WTC11 (cell line): ENCODE measurements around the gene FBXL2. TPM values are rescaled to one million over a fixed set of nuclear protein-coding genes. Genes with fewer than 3 reads are reported as not detected.

Source experiments
- ATAC-seq: fragments of 200-7000 bp; cut with Tn5 transposase; 2 replicates; pipeline ENCODE4 v1.10.0; 2021; ENCODE audit warnings: mild to moderate bottlenecking, moderate library complexity
- CTCF ChIA-PET: fragments of 300-600 bp; sonication (Branson Sonifier 250); formaldehyde crosslinking; loops from one replicate; lab custom pipeline; 2021; ENCODE audit warnings: antibody characterized with exemption; lab: Charles Lee
- POLR2A ChIA-PET: fragments of 350-600 bp; sonication (Branson Sonifier 250); formaldehyde crosslinking; loops from one replicate; lab custom pipeline; 2021; ENCODE audit warnings: antibody characterized with exemption; lab: Charles Lee
- DNase-seq: peaks from one replicate; pipeline ENCODE4 v3.0.0; 2021; ENCODE audit warnings: low spot score
- H3K27ac Mint-ChIP-seq: 2 replicates; pipeline ENCODE4 v1.8.0; 2021; ENCODE audit warnings: mixed read lengths
- H3K27me3 Mint-ChIP-seq: 2 replicates; pipeline ENCODE4 v1.8.0; 2021; ENCODE audit warnings: low read depth, mild to moderate bottlenecking, moderate library complexity, mixed read lengths
- H3K36me3 Mint-ChIP-seq: 2 replicates; pipeline ENCODE4 v1.8.0; 2021; ENCODE audit warnings: mixed read lengths
- H3K4me1 Mint-ChIP-seq: 2 replicates; pipeline ENCODE4 v1.8.0; 2022; ENCODE audit warnings: mixed read lengths
- H3K4me3 Mint-ChIP-seq: 2 replicates; pipeline ENCODE4 v1.8.0; 2021; ENCODE audit warnings: mild to moderate bottlenecking, moderate library complexity, mixed read lengths
- H3K9me3 Mint-ChIP-seq: 2 replicates; pipeline ENCODE4 v1.8.0; 2021; ENCODE audit warnings: mixed read lengths
- CBFB ChIP-seq: sonication (generic); formaldehyde crosslinking; IDR thresholded peaks from 2 replicates; pipeline ENCODE4 v1.8.1; 2022; ENCODE audit warnings: mild to moderate bottlenecking, low read depth, missing genetic modification reagents
- CREM ChIP-seq: sonication (generic); formaldehyde crosslinking; IDR thresholded peaks from 2 replicates; pipeline ENCODE4 v1.8.1; 2022; ENCODE audit warnings: mild to moderate bottlenecking, missing genetic modification reagents, moderate library complexity
- ESRRA ChIP-seq: sonication (generic); formaldehyde crosslinking; IDR thresholded peaks from 2 replicates; pipeline ENCODE4 v1.8.1; 2022; ENCODE audit warnings: mild to moderate bottlenecking, missing genetic modification reagents, borderline replicate concordance
- HMGA2 ChIP-seq: fragments of 250-450 bp; sonication (Bioruptor Pico); IDR thresholded peaks from 2 replicates; pipeline ENCODE4 v1.4.0; 2021; ENCODE audit warnings: mild to moderate bottlenecking, moderate library complexity
- JUN ChIP-seq: sonication (generic); formaldehyde crosslinking; IDR thresholded peaks from 2 replicates; pipeline ENCODE4 v1.8.0; 2023; ENCODE audit warnings: mild to moderate bottlenecking, missing genetic modification reagents
- KAT7 ChIP-seq: sonication (generic); formaldehyde crosslinking; IDR thresholded peaks from 2 replicates; pipeline ENCODE4 v1.8.1; 2023; ENCODE audit warnings: missing genetic modification reagents, mild to moderate bottlenecking, borderline replicate concordance
- MXD4 ChIP-seq: fragments of 250-450 bp; sonication (Bioruptor Pico); IDR thresholded peaks from 2 replicates; pipeline ENCODE4 v1.8.0; 2021; ENCODE audit warnings: mild to moderate bottlenecking, moderate library complexity, borderline replicate concordance
- NFATC4 ChIP-seq: fragments of 250-450 bp; sonication (Bioruptor Pico); IDR thresholded peaks from 2 replicates; pipeline ENCODE4 v1.9.0; 2021; ENCODE audit warnings: mild to moderate bottlenecking
- NFYB ChIP-seq: sonication (generic); formaldehyde crosslinking; conservative IDR thresholded peaks from 2 replicates; pipeline ENCODE4 v1.8.0; 2022; ENCODE audit warnings: low read depth, missing genetic modification reagents
- OVOL2 ChIP-seq: fragments of 250-450 bp; sonication (Bioruptor Pico); IDR thresholded peaks from 2 replicates; pipeline ENCODE4 v1.9.0; 2021; ENCODE audit warnings: mild to moderate bottlenecking, borderline replicate concordance
- RORB ChIP-seq: fragments of 250-450 bp; sonication (Bioruptor Pico); IDR thresholded peaks from 2 replicates; pipeline ENCODE4 v1.9.0; 2021; ENCODE audit warnings: mild to moderate bottlenecking
- SMAD4 ChIP-seq: sonication (generic); formaldehyde crosslinking; IDR thresholded peaks from 2 replicates; pipeline ENCODE4 v1.8.0; 2022; ENCODE audit warnings: mild to moderate bottlenecking, missing genetic modification reagents
- SP1 ChIP-seq: sonication (generic); formaldehyde crosslinking; conservative IDR thresholded peaks from 2 replicates; pipeline ENCODE4 v1.8.1; 2022; ENCODE audit warnings: missing genetic modification reagents
- TCF7 ChIP-seq: sonication (generic); formaldehyde crosslinking; IDR thresholded peaks from 2 replicates; pipeline ENCODE4 v1.8.0; 2022; ENCODE audit warnings: mild to moderate bottlenecking, low read depth, missing genetic modification reagents, moderate library complexity
- TEAD4 ChIP-seq: sonication (generic); formaldehyde crosslinking; IDR thresholded peaks from 2 replicates; pipeline ENCODE4 v1.8.0; 2022; ENCODE audit warnings: mild to moderate bottlenecking, missing genetic modification reagents
- TP53 ChIP-seq: sonication (generic); formaldehyde crosslinking; IDR thresholded peaks from 2 replicates; pipeline ENCODE4 v1.8.1; 2023; ENCODE audit warnings: mild to moderate bottlenecking, missing genetic modification reagents
- total RNA-seq: library from RNA; stranded (reverse); gene quantifications from 3 replicates; pipeline ENCODE4 v1.2.3, GENCODE V29; 2021
- TF ChIP-seq, protein P1 (sequence below): fragments of 250-450 bp; sonication (Bioruptor Pico); conservative IDR thresholded peaks from 2 replicates; pipeline ENCODE4 v1.9.0; 2021; ENCODE audit warnings: mild to moderate bottlenecking
- TF ChIP-seq, protein P2 (sequence below): sonication (generic); formaldehyde crosslinking; IDR thresholded peaks from 2 replicates; pipeline ENCODE4 v1.8.1; 2023; ENCODE audit warnings: mild to moderate bottlenecking, missing genetic modification reagents
- TF ChIP-seq, protein P3 (sequence below): fragments of 200-600 bp; IDR thresholded peaks from 2 replicates; pipeline ENCODE4 v1.8.0; 2022; ENCODE audit warnings: antibody characterized with exemption
- TF ChIP-seq, protein P4 (sequence below): sonication (generic); formaldehyde crosslinking; IDR thresholded peaks from 2 replicates; pipeline ENCODE4 v1.8.1; 2023; ENCODE audit warnings: mild to moderate bottlenecking, missing genetic modification reagents, borderline replicate concordance
- TF ChIP-seq, protein P5 (sequence below): sonication (generic); formaldehyde crosslinking; IDR thresholded peaks from 2 replicates; pipeline ENCODE4 v1.8.1; 2023; ENCODE audit warnings: mild to moderate bottlenecking, missing genetic modification reagents, moderate library complexity
- TF ChIP-seq, protein P6 (sequence below): sonication (generic); formaldehyde crosslinking; conservative IDR thresholded peaks from 2 replicates; pipeline ENCODE4 v1.8.1; 2022; ENCODE audit warnings: mild to moderate bottlenecking, missing genetic modification reagents

Gene FBXL2
- total RNA-seq, 1 experiment from 2014 or later, result 2.9 TPM

DNA sequence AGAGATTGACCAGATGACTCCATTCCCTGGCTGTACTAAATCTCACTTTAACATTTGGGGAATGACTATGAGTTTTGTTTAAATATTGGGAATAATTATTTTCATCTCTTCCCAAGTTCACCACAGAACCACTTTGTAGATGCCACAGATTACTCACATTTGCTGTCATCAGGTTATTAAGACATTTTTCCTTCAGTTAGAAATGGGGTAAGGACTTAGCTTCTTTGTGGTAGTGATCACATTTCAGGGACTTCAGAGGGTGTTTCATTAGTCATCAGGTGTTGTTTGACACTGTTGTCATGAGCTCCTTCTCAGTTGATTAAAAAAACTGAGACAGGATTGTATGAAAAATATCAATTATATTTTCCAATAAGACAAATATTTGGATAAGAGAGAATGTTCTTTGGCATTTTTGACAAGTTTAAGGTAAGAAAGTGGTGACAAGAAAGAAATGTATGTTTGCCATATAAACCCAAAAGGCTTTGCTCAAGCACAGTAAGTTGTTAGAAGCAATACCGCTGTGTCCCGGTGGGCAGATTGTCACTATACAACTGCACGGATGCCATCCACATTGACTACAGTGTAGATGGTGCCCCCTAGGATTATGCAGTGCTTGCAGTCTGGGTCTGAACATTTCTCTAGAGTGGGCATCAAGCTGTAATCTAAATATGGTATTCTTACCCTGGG lies 22.3 kb downstream of the FBXL2 start:
- ChIA-PET POLR2A (no interaction called here), CTCF (no interaction called here)
- TF ChIP-seq ESRRA (no peak), NFYB (no peak), OVOL2 (no peak), TCF7 (CRISPR knock-in tag) (no peak), TEAD4 (CRISPR knock-in tag) (no peak)
- ATAC-seq (no peak), DNase-seq (no peak)
- Mint-ChIP-seq H3K36me3 (no peaks in the 10 kb centered on the region), H3K27me3 (no peaks in the 10 kb centered on the region), H3K4me1 (no peaks in the 10 kb centered on the region), H3K4me3 (no peak overlapping the region), H3K9me3 (peaks cover 7% of the 10 kb centered on the region; the same call in 1 of the 2 replicates), H3K27ac (no peak overlapping the region)

DNA sequence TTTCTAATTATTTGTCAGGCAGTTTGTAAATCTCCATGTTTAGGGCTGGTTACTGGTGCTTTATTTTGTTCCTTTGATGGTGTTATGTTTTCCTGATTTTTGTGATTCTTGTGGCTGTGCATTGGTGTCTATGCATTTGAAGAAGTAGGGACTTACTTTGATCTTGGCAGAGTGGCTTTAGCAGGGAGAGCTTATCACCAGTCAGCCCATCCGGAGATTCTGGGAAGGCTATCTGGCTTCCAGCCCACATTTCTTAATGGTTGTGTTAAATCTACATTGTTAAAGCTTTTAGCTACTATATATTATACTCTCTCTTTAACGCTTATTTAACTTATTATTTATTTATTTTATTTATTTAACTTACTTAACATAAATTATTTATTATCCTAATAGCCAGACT lies 35.1 kb downstream of the FBXL2 start:
- ATAC-seq, result no peak

DNA sequence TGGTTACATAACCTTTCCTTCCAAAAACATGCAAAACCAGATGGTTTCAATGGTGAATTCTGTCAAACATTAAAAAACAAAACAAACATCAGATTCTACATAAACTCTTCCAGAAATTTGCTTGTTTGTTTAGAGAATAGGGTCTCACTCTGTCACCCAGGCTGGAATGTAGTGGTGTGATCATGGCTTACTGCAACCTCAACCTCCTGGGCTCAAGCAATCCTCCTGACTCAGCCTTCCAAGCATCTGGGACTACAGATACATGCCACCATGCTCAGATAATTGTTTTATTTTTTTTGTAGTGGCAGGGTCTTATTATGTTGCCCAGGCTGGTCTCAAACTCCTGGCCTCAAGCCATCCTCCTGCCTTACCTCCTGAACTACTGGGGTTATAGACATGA lies 36.1 kb downstream of the FBXL2 start:
- peaks cover 16% of the 10 kb centered on the region for H3K4me1 Mint-ChIP-seq
- ChIA-PET CTCF (no interaction called here), POLR2A (no interaction called here)
- H3K27ac Mint-ChIP-seq, result no peak overlapping the region
- no peak overlapping the region for H3K4me3 Mint-ChIP-seq
- H3K36me3 Mint-ChIP-seq, result peaks cover 6% of the 10 kb centered on the region
- no peak for ATAC-seq
- TF ChIP-seq CBFB (CRISPR knock-in tag) (no peak), MXD4 (no peak), CREM (CRISPR knock-in tag) (no peak), JUN (CRISPR knock-in tag) (no peak), SMAD4 (CRISPR knock-in tag) (no peak), KAT7 (no peak), TEAD4 (CRISPR knock-in tag) (no peak), TP53 (no peak), NFATC4 (CRISPR knock-in tag) (no peak), RORB (CRISPR knock-in tag) (no peak)
- TF ChIP-seq, protein P1, sequence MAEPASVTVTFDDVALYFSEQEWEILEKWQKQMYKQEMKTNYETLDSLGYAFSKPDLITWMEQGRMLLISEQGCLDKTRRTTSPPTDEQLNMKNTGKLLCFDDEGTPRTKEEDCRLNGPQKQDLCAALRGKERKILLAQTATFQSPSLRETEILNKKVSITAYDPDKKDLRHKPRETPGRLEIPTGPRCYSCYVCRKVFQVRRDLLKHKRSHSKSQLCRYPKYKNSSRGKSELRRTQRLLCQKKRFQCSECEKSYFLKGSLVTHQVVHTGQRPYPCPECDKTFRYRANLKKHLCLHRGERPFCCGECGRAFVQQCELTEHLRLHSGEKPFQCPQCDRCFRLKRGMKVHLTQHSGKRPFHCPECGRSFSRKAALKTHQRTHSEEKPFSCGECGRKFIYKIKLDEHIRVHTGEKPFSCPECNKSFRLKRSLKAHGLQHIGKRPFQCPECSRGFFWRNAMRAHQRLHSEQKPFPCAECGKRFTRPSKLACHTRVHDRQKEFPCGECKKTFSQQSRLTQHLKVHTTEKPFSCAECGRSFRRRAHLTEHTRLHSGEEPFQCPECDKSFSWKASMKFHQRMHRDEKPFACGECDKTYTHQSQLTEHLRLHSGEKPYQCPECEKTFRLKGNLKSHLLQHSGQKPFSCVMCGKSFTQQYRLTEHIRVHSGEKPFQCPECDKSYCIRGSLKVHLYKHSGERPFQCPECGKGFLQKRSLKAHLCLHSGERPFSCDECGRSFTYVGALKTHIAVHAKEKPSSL, result no peak
- TF ChIP-seq, protein P2, sequence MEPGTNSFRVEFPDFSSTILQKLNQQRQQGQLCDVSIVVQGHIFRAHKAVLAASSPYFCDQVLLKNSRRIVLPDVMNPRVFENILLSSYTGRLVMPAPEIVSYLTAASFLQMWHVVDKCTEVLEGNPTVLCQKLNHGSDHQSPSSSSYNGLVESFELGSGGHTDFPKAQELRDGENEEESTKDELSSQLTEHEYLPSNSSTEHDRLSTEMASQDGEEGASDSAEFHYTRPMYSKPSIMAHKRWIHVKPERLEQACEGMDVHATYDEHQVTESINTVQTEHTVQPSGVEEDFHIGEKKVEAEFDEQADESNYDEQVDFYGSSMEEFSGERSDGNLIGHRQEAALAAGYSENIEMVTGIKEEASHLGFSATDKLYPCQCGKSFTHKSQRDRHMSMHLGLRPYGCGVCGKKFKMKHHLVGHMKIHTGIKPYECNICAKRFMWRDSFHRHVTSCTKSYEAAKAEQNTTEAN (CRISPR knock-in tag), result no peak
- TF ChIP-seq, protein P3, sequence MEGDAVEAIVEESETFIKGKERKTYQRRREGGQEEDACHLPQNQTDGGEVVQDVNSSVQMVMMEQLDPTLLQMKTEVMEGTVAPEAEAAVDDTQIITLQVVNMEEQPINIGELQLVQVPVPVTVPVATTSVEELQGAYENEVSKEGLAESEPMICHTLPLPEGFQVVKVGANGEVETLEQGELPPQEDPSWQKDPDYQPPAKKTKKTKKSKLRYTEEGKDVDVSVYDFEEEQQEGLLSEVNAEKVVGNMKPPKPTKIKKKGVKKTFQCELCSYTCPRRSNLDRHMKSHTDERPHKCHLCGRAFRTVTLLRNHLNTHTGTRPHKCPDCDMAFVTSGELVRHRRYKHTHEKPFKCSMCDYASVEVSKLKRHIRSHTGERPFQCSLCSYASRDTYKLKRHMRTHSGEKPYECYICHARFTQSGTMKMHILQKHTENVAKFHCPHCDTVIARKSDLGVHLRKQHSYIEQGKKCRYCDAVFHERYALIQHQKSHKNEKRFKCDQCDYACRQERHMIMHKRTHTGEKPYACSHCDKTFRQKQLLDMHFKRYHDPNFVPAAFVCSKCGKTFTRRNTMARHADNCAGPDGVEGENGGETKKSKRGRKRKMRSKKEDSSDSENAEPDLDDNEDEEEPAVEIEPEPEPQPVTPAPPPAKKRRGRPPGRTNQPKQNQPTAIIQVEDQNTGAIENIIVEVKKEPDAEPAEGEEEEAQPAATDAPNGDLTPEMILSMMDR, result no peak
- TF ChIP-seq, protein P4, sequence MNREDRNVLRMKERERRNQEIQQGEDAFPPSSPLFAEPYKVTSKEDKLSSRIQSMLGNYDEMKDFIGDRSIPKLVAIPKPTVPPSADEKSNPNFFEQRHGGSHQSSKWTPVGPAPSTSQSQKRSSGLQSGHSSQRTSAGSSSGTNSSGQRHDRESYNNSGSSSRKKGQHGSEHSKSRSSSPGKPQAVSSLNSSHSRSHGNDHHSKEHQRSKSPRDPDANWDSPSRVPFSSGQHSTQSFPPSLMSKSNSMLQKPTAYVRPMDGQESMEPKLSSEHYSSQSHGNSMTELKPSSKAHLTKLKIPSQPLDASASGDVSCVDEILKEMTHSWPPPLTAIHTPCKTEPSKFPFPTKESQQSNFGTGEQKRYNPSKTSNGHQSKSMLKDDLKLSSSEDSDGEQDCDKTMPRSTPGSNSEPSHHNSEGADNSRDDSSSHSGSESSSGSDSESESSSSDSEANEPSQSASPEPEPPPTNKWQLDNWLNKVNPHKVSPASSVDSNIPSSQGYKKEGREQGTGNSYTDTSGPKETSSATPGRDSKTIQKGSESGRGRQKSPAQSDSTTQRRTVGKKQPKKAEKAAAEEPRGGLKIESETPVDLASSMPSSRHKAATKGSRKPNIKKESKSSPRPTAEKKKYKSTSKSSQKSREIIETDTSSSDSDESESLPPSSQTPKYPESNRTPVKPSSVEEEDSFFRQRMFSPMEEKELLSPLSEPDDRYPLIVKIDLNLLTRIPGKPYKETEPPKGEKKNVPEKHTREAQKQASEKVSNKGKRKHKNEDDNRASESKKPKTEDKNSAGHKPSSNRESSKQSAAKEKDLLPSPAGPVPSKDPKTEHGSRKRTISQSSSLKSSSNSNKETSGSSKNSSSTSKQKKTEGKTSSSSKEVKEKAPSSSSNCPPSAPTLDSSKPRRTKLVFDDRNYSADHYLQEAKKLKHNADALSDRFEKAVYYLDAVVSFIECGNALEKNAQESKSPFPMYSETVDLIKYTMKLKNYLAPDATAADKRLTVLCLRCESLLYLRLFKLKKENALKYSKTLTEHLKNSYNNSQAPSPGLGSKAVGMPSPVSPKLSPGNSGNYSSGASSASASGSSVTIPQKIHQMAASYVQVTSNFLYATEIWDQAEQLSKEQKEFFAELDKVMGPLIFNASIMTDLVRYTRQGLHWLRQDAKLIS, result no peak
- TF ChIP-seq, protein P5, sequence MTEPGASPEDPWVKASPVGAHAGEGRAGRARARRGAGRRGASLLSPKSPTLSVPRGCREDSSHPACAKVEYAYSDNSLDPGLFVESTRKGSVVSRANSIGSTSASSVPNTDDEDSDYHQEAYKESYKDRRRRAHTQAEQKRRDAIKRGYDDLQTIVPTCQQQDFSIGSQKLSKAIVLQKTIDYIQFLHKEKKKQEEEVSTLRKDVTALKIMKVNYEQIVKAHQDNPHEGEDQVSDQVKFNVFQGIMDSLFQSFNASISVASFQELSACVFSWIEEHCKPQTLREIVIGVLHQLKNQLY (CRISPR knock-in tag), result no peak
- TF ChIP-seq, protein P6, sequence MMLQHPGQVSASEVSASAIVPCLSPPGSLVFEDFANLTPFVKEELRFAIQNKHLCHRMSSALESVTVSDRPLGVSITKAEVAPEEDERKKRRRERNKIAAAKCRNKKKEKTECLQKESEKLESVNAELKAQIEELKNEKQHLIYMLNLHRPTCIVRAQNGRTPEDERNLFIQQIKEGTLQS (CRISPR knock-in tag), result no peak
- peaks cover 7% of the 10 kb centered on the region for H3K9me3 Mint-ChIP-seq
- no peak for DNase-seq
- H3K27me3 Mint-ChIP-seq, result no peaks in the 10 kb centered on the region

More for the DNA sequence above, 35.1 kb downstream of the FBXL2 start:
- peaks cover 12% of the 10 kb centered on the region for H3K4me1 Mint-ChIP-seq
- DNase-seq, result no peak
- no peak overlapping the region for H3K27ac Mint-ChIP-seq
- H3K27me3 Mint-ChIP-seq, result no peaks in the 10 kb centered on the region
- H3K4me3 Mint-ChIP-seq, result no peak overlapping the region
- no peak for TF ChIP-seq SP1 (CRISPR knock-in tag)
- TF ChIP-seq HMGA2, result 0 out of 2 replicates have a peak, but pooled peaks have one; percentile 13
- ChIA-PET CTCF (no interaction called here), POLR2A (no interaction called here)
- peaks cover 6% of the 10 kb centered on the region for H3K36me3 Mint-ChIP-seq
- peaks cover 7% of the 10 kb centered on the region for H3K9me3 Mint-ChIP-seq
